HepG2 (cell line): ENCODE results near the gene COL9A2. TPM values are rescaled to one million over a fixed set of nuclear protein-coding genes. Genes with fewer than 3 reads are reported as not detected.

ENCODE experiments used
- ASH2L ChIP-seq: fragments of 300-600, 200-600 bp; sonication (generic); IDR thresholded peaks from 2 replicates; pipeline ENCODE4 v1.7.0; 2017; ENCODE audit warnings: low read depth, mild to moderate bottlenecking, moderate library complexity, mixed read lengths, low read length; ENCODE audit not compliant: insufficient read length
- CBX1 ChIP-seq: IDR thresholded peaks from one replicate; pipeline ENCODE4 v1.6.1; 2016; ENCODE audit warnings: antibody characterized with exemption, low read depth
- ETV6 ChIP-seq: sonication (generic); formaldehyde crosslinking; conservative IDR thresholded peaks from 2 replicates; pipeline ENCODE4 v1.4.0; 2020; ENCODE audit warnings: missing genetic modification reagents
- FOXA3 ChIP-seq: IDR thresholded peaks from 2 replicates; pipeline ENCODE4 v1.6.1; 2016; ENCODE audit warnings: missing genetic modification reagents, missing compliant biosample characterization
- MBNL3 ChIP-seq: fragments of 250-450 bp; sonication (Bioruptor Pico); conservative IDR thresholded peaks from 2 replicates; pipeline ENCODE4 v1.8.0; 2022; ENCODE audit warnings: mild to moderate bottlenecking, inconsistent platforms
- NFYC ChIP-seq: IDR thresholded peaks from 2 replicates; pipeline ENCODE4 v1.6.1; 2016; ENCODE audit warnings: missing genetic modification reagents, missing compliant biosample characterization
- SMAD1 ChIP-seq: sonication (generic); formaldehyde crosslinking; IDR thresholded peaks from 2 replicates; pipeline ENCODE4 v1.4.0; 2020; ENCODE audit warnings: missing genetic modification reagents, low read depth, mild to moderate bottlenecking, borderline replicate concordance
- SP4 ChIP-seq: sonication (generic); formaldehyde crosslinking; IDR thresholded peaks from 2 replicates; pipeline ENCODE4 v1.8.1; 2023; ENCODE audit warnings: mild to moderate bottlenecking, missing genetic modification reagents
- TBX2 ChIP-seq: sonication (generic); formaldehyde crosslinking; IDR thresholded peaks from 2 replicates; pipeline ENCODE4 v1.5.0; 2020; ENCODE audit warnings: missing genetic modification reagents, mild to moderate bottlenecking, borderline replicate concordance
- TCF7 ChIP-seq: sonication (generic); IDR thresholded peaks from 2 replicates; pipeline ENCODE4 v1.6.1; 2016; ENCODE audit warnings: antibody characterized with exemption, low read depth
- TRIM22 ChIP-seq: fragments of 450-650 bp; IDR thresholded peaks from 2 replicates; pipeline ENCODE4 v1.6.1; 2017
- ZEB1 ChIP-seq: IDR thresholded peaks from 2 replicates; pipeline ENCODE4 v1.6.1; 2012; ENCODE audit warnings: mild to moderate bottlenecking, low read depth, inconsistent platforms; ENCODE audit not compliant: insufficient replicate concordance
- ZNF121 ChIP-seq: sonication (generic); formaldehyde crosslinking; IDR thresholded peaks from 2 replicates; pipeline ENCODE4 v1.5.0; 2020; ENCODE audit warnings: mild to moderate bottlenecking, missing genetic modification reagents
- ZNF205 ChIP-seq: IDR thresholded peaks from 2 replicates; pipeline ENCODE4 v1.6.1; 2018; ENCODE audit warnings: missing biosample characterization, missing genetic modification reagents
- ZNF44 ChIP-seq: sonication (generic); formaldehyde crosslinking; IDR thresholded peaks from 2 replicates; pipeline ENCODE4 v1.5.1; 2020; ENCODE audit warnings: mild to moderate bottlenecking, missing genetic modification reagents
- ZNF512 ChIP-seq: sonication (generic); formaldehyde crosslinking; IDR thresholded peaks from 2 replicates; pipeline ENCODE4 v1.4.0; 2020; ENCODE audit warnings: mild to moderate bottlenecking, missing genetic modification reagents
- ZNF619 ChIP-seq: sonication (generic); formaldehyde crosslinking; IDR thresholded peaks from 2 replicates; pipeline ENCODE4 v1.4.0; 2020; ENCODE audit warnings: mild to moderate bottlenecking, missing genetic modification reagents
- ZNF776 ChIP-seq: sonication (generic); formaldehyde crosslinking; IDR thresholded peaks from 2 replicates; pipeline ENCODE4 v1.4.0; 2020; ENCODE audit warnings: mild to moderate bottlenecking, missing genetic modification reagents
- ZNF792 ChIP-seq: IDR thresholded peaks from 2 replicates; pipeline ENCODE4 v1.6.1; 2016
- polyA plus RNA-seq, 8 experiments: library from polyadenylated mRNA; depleted of rRNA in 3 of 8; stranded (reverse) in 7 of 8; unstranded in 1 of 8; fragments of >200 nt; fragmentation: Illumina TruSeq in 4 of 8; extraction: Trizol in 4 of 8; gene quantifications; 2 replicates each; pipeline versions ENCODE4 v1.2.1 to v1.2.3, GENCODE V29; 2011 to 2016; ENCODE audit warnings: low read depth in 4 of 8, missing spikeins in 1 of 8, mixed read lengths in 1 of 8; ENCODE audit not compliant: insufficient read depth in 1 of 8
- total RNA-seq, 5 experiments: library from RNA; depleted of rRNA; stranded (reverse); fragments of >200 nt; fragmentation: Illumina TruSeq; extraction: Trizol; gene quantifications; 2 replicates each; pipeline ENCODE4 v1.2.3, GENCODE V29; 2016; ENCODE audit warnings: low read depth in 1 of 5
- TF ChIP-seq, protein P1 (sequence below): sonication (generic); formaldehyde crosslinking; IDR thresholded peaks from 2 replicates; pipeline ENCODE4 v1.9.0; 2021; ENCODE audit warnings: missing genetic modification reagents, mild to moderate bottlenecking, borderline replicate concordance
- TF ChIP-seq, protein P2 (sequence below): sonication (generic); formaldehyde crosslinking; IDR thresholded peaks from 2 replicates; pipeline ENCODE4 v1.8.1; 2023; ENCODE audit warnings: missing genetic modification reagents, mild to moderate bottlenecking, borderline replicate concordance
- TF ChIP-seq, protein P3 (sequence below): sonication (generic); formaldehyde crosslinking; IDR thresholded peaks from 2 replicates; pipeline ENCODE4 v1.5.0; 2020; ENCODE audit warnings: mild to moderate bottlenecking, missing genetic modification reagents, borderline replicate concordance

Gene COL9A2
- total and polyA plus RNA-seq, 2 of the 13 experiments (the other 11 are each of a cell fraction or from before 2014, with no cell fraction given), result 20.2 to 26.9 TPM

GRCh38 chr1:40257688-40258444, 59.2 kb downstream of the COL9A2 start, which contains the start of gene ZMPSTE24 (continued):
- TF ChIP-seq, protein P1, sequence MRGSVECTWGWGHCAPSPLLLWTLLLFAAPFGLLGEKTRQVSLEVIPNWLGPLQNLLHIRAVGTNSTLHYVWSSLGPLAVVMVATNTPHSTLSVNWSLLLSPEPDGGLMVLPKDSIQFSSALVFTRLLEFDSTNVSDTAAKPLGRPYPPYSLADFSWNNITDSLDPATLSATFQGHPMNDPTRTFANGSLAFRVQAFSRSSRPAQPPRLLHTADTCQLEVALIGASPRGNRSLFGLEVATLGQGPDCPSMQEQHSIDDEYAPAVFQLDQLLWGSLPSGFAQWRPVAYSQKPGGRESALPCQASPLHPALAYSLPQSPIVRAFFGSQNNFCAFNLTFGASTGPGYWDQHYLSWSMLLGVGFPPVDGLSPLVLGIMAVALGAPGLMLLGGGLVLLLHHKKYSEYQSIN (CRISPR knock-in tag), result no peak
- TF ChIP-seq ETV6 (peak; percentile 71), ZNF776 (CRISPR knock-in tag) (peak; percentile 61; the same call in 1 of the 2 replicates), ZNF619 (CRISPR knock-in tag) (0 out of 2 replicates have a peak, but pooled peaks have one; percentile 28), ZNF512 (no peak), ZNF205 (CRISPR knock-in tag) (peak; percentile 94), MBNL3 (CRISPR knock-in tag) (no peak), ZEB1 (no peak), FOXA3 (peak; percentile 68), ZNF121 (CRISPR knock-in tag) (no peak), TBX2 (CRISPR knock-in tag) (peak; percentile 82), TCF7 (no peak), ZNF44 (CRISPR knock-in tag) (peak; percentile 92; the same call in 1 of the 2 replicates), ZNF792 (CRISPR knock-in tag) (peak; percentile 50), ASH2L (peak; percentile 99), SP4 (CRISPR knock-in tag) (peak; percentile 83), TRIM22 (no peak), SMAD1 (CRISPR knock-in tag) (peak; percentile 86), CBX1 (peak; percentile 82), NFYC (CRISPR knock-in tag) (no peak)
- TF ChIP-seq, protein P2, sequence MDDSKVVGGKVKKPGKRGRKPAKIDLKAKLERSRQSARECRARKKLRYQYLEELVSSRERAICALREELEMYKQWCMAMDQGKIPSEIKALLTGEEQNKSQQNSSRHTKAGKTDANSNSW, result no peak
- TF ChIP-seq, protein P3, sequence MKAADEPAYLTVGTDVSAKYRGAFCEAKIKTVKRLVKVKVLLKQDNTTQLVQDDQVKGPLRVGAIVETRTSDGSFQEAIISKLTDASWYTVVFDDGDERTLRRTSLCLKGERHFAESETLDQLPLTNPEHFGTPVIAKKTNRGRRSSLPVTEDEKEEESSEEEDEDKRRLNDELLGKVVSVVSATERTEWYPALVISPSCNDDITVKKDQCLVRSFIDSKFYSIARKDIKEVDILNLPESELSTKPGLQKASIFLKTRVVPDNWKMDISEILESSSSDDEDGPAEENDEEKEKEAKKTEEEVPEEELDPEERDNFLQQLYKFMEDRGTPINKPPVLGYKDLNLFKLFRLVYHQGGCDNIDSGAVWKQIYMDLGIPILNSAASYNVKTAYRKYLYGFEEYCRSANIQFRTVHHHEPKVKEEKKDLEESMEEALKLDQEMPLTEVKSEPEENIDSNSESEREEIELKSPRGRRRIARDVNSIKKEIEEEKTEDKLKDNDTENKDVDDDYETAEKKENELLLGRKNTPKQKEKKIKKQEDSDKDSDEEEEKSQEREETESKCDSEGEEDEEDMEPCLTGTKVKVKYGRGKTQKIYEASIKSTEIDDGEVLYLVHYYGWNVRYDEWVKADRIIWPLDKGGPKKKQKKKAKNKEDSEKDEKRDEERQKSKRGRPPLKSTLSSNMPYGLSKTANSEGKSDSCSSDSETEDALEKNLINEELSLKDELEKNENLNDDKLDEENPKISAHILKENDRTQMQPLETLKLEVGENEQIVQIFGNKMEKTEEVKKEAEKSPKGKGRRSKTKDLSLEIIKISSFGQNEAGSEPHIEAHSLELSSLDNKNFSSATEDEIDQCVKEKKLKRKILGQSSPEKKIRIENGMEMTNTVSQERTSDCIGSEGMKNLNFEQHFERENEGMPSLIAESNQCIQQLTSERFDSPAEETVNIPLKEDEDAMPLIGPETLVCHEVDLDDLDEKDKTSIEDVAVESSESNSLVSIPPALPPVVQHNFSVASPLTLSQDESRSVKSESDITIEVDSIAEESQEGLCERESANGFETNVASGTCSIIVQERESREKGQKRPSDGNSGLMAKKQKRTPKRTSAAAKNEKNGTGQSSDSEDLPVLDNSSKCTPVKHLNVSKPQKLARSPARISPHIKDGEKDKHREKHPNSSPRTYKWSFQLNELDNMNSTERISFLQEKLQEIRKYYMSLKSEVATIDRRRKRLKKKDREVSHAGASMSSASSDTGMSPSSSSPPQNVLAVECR (CRISPR knock-in tag), result peak; percentile 99
